OCI-LY1 (cell line): ENCODE measurements around the gene FMC1.

ENCODE experiments used
- EZH2 ChIP-seq: fragments of 200-600 bp; sonication (generic), shearing (Covaris generic); IDR thresholded peaks from 2 replicates; pipeline ENCODE4 v1.8.0; 2017; ENCODE audit warnings: borderline replicate concordance, mixed run types, mild to moderate bottlenecking, antibody characterized with exemption, low read length, moderate library complexity, mixed read lengths
- TF ChIP-seq, protein P1 (sequence below): fragments of 200-600 bp; sonication (generic), shearing (Covaris generic); IDR thresholded peaks from 2 replicates; pipeline ENCODE4 v1.5.1; 2017; ENCODE audit warnings: mild to moderate bottlenecking, antibody characterized with exemption, low read length, moderate library complexity, mixed read lengths

DNA sequence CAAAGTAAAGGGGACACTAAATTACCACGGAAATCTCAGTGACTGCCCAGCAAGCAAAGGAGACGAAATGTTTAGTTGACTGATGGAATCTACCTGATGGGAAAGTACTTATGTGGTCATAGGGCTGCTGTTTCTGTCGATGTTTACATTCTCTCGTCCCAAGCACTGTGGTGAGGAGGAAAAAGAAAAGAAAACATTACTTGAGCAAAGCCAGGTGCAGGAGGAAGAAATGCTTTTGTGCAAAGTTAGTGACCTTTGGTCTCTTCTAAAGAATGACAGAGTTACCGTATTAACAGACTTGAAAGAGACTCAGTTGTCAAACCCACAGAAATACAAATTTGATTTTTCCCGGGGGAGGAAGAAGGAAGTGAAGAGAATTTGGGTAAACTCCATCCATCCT is 43.3 kb upstream of the FMC1 start:
- TF ChIP-seq EZH2 = no peak
- TF ChIP-seq, protein P1, sequence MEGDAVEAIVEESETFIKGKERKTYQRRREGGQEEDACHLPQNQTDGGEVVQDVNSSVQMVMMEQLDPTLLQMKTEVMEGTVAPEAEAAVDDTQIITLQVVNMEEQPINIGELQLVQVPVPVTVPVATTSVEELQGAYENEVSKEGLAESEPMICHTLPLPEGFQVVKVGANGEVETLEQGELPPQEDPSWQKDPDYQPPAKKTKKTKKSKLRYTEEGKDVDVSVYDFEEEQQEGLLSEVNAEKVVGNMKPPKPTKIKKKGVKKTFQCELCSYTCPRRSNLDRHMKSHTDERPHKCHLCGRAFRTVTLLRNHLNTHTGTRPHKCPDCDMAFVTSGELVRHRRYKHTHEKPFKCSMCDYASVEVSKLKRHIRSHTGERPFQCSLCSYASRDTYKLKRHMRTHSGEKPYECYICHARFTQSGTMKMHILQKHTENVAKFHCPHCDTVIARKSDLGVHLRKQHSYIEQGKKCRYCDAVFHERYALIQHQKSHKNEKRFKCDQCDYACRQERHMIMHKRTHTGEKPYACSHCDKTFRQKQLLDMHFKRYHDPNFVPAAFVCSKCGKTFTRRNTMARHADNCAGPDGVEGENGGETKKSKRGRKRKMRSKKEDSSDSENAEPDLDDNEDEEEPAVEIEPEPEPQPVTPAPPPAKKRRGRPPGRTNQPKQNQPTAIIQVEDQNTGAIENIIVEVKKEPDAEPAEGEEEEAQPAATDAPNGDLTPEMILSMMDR = no peak
